Gastroesophageal sphincter (tissue), 4 donors: ENCODE results near the gene UNC13D. TPM values are rescaled to one million over a fixed set of nuclear protein-coding genes. Genes with fewer than 3 reads are reported as not detected.

Experiments used
- ATAC-seq: fragments of 150-250 bp; one replicate; pipeline ENCODE4 v1.9.1; 2016; ENCODE audit warnings: mild to moderate bottlenecking, moderate library complexity
- H3K27ac ChIP-seq, 4 donors: fragments of 200-600 bp; sonication (generic) in 3 of 4; 1 replicate in 3 of 4; 2 replicates in 1 of 4; pipeline ENCODE4 v1.5.1; 2016 to 2019
- H3K27me3 ChIP-seq: fragments of 200-600 bp; sonication (generic); one replicate; pipeline ENCODE4 v1.5.1; 2019
- H3K36me3 ChIP-seq, 2 donors: fragments of 200-600 bp; sonication (generic); one replicate each; pipeline ENCODE4 v1.5.1; 2019; ENCODE audit warnings: control low read depth in 1 of 2
- H3K4me1 ChIP-seq, 3 donors: fragments of 200-600 bp; sonication (generic); 1 replicate in 2 of 3; 2 replicates in 1 of 3; pipeline ENCODE4 v1.5.1; 2016 to 2019; ENCODE audit warnings: control low read depth in 2 of 3
- H3K4me3 ChIP-seq, 2 donors: fragments of 200-600 bp; sonication (generic); one replicate each; pipeline ENCODE4 v1.5.1; 2019; ENCODE audit warnings: mild to moderate bottlenecking in 1 of 2, moderate library complexity in 1 of 2
- H3K9me3 ChIP-seq, 3 donors: fragments of 200-600 bp; sonication (generic); one replicate each; pipeline ENCODE4 v1.5.1; 2017 to 2019; ENCODE audit warnings: control low read depth in 2 of 3
- EP300 ChIP-seq: sonication (generic); formaldehyde crosslinking; IDR thresholded peaks from one replicate; pipeline ENCODE4 v1.6.1; 2017; ENCODE audit warnings: antibody characterized with exemption, mild to moderate bottlenecking
- POLR2A ChIP-seq, 2 donors: fragments of 450-650 bp; IDR thresholded peaks; one replicate each; pipeline ENCODE4 v1.6.1; 2017; ENCODE audit warnings: antibody characterized with exemption in 2 of 2, mild to moderate bottlenecking in 2 of 2, moderate library complexity in 1 of 2
- POLR2AphosphoS5 ChIP-seq: sonication (generic); formaldehyde crosslinking; IDR thresholded peaks from one replicate; pipeline ENCODE4 v1.6.1; 2017; ENCODE audit warnings: antibody characterized with exemption
- WGBS, 2 donors: methylation state at CpG; one replicate each; pipeline ENCODE4 v1.1.5; 2018; ENCODE audit warnings: low coverage in 1 of 2; 5-methylcytosine and 5-hydroxymethylcytosine counted together
- total RNA-seq, 4 donors: library from RNA; depleted of rRNA; stranded (reverse); fragments of >200 nt; gene quantifications; one replicate each; pipeline ENCODE4 v1.1.0, GENCODE V29; 2016
- TF ChIP-seq, protein P1 (sequence below), 4 experiments: fragments of 200-600 bp in 2 of 4; fragments of 450-650 bp in 2 of 4; sonication (generic) in 1 of 4; IDR thresholded peaks; one replicate each; pipeline ENCODE4 v1.5.1; 2017 to 2019; ENCODE audit warnings: antibody characterized with exemption in 4 of 4, mild to moderate bottlenecking in 2 of 4, moderate library complexity in 2 of 4

The UNC13D gene
- total RNA-seq, 4 donors from 2014 or later: 2.6 to 10.8 (median 5.6) TPM

DNA sequence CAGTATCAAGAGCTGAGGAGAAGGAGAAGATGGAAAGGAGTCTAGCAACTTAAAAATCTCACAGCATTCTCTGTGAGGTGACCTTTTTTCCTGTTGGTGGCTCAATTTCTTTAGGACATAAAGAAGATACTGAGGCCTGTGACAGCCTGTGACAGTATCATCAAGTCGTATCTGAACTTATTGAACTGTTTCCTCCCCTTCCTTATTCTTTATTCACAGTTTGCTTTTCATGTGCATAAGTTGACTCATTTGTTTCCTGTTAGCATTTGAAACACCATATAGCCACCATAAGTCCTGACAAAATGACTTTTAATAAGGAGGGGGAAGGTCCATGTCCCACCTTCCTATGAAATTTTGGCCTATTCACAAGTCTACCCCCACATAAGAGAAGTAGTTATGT is 50.7 kb downstream of the UNC13D start:
- Histone ChIP-seq H3K27ac (no peak overlapping the region), H3K36me3 (peaks cover 0 to 52% of the 10 kb centered on the region in 2 donors), H3K4me3 (no peak overlapping the region), H3K4me1 (peaks cover 0 to 18% (median 0%) of the 10 kb centered on the region in 3 donors), H3K27me3 (no peaks in the 10 kb centered on the region), H3K9me3 (no peaks in the 10 kb centered on the region)
- no peak for ATAC-seq
- TF ChIP-seq EP300: no peak
- TF ChIP-seq POLR2A (IDR thresholded peaks at IDR 0.05): no peak
- TF ChIP-seq, protein P1, sequence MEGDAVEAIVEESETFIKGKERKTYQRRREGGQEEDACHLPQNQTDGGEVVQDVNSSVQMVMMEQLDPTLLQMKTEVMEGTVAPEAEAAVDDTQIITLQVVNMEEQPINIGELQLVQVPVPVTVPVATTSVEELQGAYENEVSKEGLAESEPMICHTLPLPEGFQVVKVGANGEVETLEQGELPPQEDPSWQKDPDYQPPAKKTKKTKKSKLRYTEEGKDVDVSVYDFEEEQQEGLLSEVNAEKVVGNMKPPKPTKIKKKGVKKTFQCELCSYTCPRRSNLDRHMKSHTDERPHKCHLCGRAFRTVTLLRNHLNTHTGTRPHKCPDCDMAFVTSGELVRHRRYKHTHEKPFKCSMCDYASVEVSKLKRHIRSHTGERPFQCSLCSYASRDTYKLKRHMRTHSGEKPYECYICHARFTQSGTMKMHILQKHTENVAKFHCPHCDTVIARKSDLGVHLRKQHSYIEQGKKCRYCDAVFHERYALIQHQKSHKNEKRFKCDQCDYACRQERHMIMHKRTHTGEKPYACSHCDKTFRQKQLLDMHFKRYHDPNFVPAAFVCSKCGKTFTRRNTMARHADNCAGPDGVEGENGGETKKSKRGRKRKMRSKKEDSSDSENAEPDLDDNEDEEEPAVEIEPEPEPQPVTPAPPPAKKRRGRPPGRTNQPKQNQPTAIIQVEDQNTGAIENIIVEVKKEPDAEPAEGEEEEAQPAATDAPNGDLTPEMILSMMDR (IDR thresholded peaks at IDR 0.05): no peak
- TF ChIP-seq POLR2AphosphoS5: no peak
- 74 to 86% methylated on average over 1 of the region's 1 CpG for WGBS, 2 donors

DNA sequence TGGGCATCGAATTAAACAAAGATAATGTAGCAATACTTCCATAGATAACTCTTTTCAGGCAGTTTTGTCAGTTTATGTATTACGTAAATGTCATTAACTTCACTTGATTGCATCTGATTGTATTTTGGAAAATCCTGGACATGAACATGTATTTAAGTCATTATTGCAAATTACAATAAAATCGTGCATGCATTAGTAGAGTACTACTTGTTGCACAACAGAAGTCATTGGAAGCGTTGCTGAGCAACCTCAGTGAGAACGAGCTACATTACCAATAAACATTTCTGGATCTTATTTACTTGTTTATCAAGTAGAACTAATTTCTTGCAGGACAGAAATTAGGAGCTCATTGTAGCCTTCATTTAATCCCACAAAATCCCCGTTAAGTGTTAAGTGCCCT is 53.0 kb downstream of the UNC13D start:
- 91% methylated on average over 6 of the region's 6 CpGs for WGBS, 2 donors

DNA sequence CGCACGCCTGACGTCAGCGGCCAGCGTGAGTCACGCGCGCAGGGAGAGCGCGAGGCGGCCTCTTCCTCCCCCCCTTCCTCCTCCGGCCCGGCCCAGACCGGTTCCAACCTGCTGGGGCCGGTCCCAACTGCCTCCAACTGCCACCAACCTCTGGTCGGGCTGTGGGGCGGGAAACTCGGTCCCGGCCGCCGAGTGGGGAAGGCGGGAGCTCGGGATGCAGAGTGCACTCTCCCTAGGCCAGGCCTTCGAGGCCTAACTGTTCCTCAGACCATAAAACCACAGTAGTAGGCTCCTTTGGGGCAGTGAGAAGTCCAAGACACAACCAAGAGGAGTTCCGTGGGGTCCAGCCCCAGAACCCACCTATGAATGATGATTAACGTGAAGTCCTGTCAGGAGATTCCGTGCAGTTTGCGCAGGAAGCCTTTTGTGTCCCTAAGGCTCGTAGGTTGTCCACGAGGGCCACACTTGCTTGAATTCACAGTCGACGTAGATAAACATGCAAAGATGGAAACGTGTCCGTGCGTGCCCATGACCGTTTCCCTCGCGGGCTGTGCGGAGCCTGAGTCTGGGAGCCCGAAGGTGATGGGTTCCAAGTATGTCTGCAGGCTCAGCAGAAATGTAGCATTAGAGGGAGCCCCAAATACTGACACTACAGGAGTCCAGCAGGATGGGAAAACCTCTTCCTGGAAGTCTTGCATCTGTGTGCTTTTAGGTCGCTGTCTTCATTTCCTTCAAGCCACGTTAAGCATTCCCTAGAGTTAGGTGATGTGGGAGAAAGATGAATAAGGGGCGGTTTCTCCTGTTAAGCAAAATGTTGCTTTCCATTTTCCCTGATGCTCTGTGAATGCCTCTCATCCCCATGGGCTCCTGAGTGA is 59.0 kb downstream of the UNC13D start:
- 23 to 24% methylated on average over 4 to 10 of the region's 43 CpGs for WGBS, 2 donors
- peak; percentile 89 for ATAC-seq
- Histone ChIP-seq H3K4me3 (peak overlapping the region; percentile 64 to 79), H3K27ac (peak overlapping the region; percentile 94 to 100 (median 96)), H3K27me3 (no peaks in the 10 kb centered on the region), H3K4me1 (peaks cover 0 to 75% (median 13%) of the 10 kb centered on the region in 3 donors), H3K9me3 (no peaks in the 10 kb centered on the region), H3K36me3 (no peaks in the 10 kb centered on the region)
- TF ChIP-seq POLR2A (IDR thresholded peaks at IDR 0.05) (peak; percentile 52 to 57), POLR2AphosphoS5 (peak; percentile 95), EP300 (peak; percentile 87)
- TF ChIP-seq, protein P1 (IDR thresholded peaks at IDR 0.05): no peak

More for the DNA sequence above, 53.0 kb downstream of the UNC13D start:
- peaks cover 0 to 34% of the 10 kb centered on the region in 2 donors for H3K36me3 ChIP-seq
- no peaks in the 10 kb centered on the region for H3K9me3 ChIP-seq
- H3K4me3 ChIP-seq: no peak overlapping the region
- no peak overlapping the region for H3K27ac ChIP-seq
- no peaks in the 10 kb centered on the region for H3K27me3 ChIP-seq
- no peak for ATAC-seq
- no peak for TF ChIP-seq POLR2A (IDR thresholded peaks at IDR 0.05)
- TF ChIP-seq POLR2AphosphoS5: no peak
- no peak for TF ChIP-seq EP300
- TF ChIP-seq, protein P1 (IDR thresholded peaks at IDR 0.05): no peak
- H3K4me1 ChIP-seq: peaks cover 0 to 40% (median 7%) of the 10 kb centered on the region in 3 donors

DNA sequence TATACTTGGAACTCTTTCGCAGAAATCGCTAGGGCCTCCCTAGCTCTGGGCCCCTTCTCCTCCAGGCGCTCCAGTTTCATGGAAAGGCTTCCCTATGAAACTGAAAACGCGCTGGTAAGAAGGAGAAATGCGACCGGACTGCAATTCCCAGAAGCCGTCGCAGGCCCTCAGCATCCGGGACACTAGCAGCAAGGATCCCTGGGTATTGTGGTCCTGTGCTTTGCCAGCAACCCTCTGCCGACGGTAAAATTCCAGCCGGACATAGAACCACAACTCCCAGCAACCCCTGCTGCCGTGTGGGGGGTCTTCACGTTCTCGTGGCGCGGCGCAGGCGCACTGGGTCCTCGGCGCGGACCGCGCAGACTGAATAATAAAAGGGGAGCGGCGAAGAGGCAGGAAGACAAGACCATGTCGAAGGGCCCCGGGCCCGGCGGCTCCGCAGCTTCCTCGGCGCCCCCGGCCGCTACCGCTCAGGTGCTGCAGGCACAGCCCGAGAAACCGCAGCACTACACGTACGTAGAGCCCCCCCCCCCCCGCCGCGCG is 59.7 kb downstream of the UNC13D start, which contains the start of gene UNK:
TSS of gene UNK (plus strand) at position 334 of the 543 bp plus-strand sequence. CDS start at position 409, 75 bp downstream.
- peak within 1 kb of the TSS; percentile 64 to 79 for H3K4me3 ChIP-seq
- peaks cover 0 to 72% (median 13%) of the 10 kb centered on the region in 3 donors for H3K4me1 ChIP-seq
- H3K27me3 ChIP-seq: no peaks in the 10 kb centered on the region
- H3K9me3 ChIP-seq: no peaks in the 10 kb centered on the region
- TF ChIP-seq EP300 (no peak), POLR2AphosphoS5 (peak; percentile 73), POLR2A (IDR thresholded peaks at IDR 0.05) (peak in 1 of 2 donors; percentile 48)
- TF ChIP-seq, protein P1 (IDR thresholded peaks at IDR 0.05): no peak
- no peaks in the 10 kb centered on the region for H3K36me3 ChIP-seq
- H3K27ac ChIP-seq: peak within 1 kb of the TSS; percentile 94 to 100 (median 96)
- ATAC-seq: peak; percentile 92
- WGBS, 2 donors: 0 to 1% methylated on average over 7 to 11 of the region's 45 CpGs
